Muscle of arm (tissue), 12 donors: Measurements from ENCODE around the gene PPT1. TPM values are rescaled to one million over a fixed set of nuclear protein-coding genes. Genes with fewer than 3 reads are reported as not detected.
"Not testable (repeated sequence)": the region's sequence is repeated elsewhere in the genome, so short reads cannot be mapped to it uniquely, and the experiment has no call there.

Experiments
- DNase-seq: peaks from one replicate; pipeline ENCODE4 v3.0.0-alpha.2; 2013
- polyA plus RNA-seq, 12 donors: library from polyadenylated mRNA; unstranded; fragments of 120-200 nt; gene quantifications; one replicate each; pipeline ENCODE4 v1.2.1, GENCODE V29; 2013; ENCODE audit not compliant: insufficient read length in 12 of 12

PPT1 gene
- polyA plus RNA-seq, 12 donors: 35.8 to 72.2 (median 46.1) TPM; not detected in 1

- no peak for DNase-seq
Measured at GRCh38 chr1:40095806-40096205, 1.2 kb downstream of the PPT1 start.

DNA sequence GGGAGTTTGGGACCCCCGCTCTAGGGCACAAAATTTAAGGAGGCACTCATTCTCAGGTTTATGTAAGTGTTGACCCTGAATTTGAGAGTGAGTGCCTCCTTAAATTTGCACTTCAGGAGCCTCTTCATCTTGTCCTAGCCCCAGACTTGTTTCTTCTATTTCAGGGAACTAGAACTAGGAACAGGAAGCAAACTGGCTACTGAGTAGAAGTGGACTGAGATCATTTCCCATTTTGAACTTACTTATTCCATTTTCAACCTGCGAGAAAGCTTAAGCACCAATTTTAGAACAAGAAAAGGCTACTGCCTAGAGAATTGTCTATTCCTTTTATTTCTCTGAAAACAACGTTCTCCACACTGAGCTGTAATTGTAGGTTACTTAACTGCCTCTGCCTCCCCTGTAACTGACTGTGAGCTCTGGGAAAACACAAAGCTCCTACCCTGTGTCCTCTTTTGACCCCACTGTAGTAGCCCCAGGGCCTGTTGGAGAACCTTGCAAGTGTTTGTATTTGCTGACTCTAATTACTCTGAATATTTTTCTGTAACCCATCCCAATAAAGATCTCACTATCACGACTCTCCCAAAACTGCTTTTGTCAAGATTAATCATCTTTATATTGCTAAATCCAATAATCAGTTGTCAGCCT is 2.5 kb downstream of the PPT1 start:
- no peak for DNase-seq

- no peak for DNase-seq
Measured at GRCh38 chr1:40092706-40093639, 4.1 kb downstream of the PPT1 start.

DNA sequence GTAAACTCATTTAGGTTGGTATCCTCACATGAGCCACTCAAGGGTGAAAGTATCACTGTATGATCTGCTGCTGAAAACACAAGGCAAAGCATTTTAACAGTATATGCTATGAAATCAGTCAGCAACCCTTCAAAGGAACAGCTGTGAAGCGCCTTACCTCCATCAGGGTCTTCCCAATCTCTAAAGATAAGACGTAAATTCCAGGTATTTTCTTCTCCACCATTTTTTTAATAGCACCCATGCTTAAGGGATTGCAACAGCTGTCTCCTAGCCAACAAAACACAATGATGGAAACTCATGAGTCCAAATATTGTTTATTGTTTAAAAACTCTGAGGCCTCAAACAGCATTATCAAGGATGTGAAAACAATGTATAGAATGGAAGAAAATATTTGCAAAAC is 4.8 kb downstream of the PPT1 start:
- no peak for DNase-seq

DNA sequence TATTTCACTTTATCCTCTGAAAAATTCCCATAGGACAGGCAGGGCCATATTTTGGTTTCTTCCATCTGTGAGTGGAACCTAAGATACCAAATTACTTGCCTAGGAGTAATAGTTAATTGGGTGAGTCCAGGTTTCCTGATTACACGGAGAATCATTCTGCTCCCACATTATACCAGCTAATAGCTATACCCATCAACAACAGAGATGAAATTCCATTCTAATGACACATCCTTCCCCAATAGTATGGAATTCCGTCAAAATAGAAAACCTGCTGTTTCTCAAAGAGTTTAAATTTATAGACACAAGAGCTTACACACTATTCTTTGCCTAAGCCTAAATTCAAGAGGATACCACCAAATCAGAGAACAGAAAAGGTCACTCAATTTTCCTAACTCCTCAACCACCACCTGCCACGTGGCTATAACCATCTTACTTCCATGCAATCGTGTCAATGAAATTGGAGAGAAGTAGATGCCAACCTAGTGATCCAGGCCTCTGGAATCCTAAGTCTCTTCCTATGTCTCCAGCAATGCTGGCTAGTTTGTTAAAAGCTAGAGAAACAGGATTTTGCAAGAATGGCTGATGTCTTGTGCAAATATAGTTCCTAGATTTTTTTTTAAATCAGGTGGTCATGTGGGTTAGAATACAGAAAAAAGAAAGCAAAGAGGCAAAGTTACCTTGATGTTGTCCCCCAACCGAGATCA is 6.2 kb downstream of the PPT1 start:
- no peak for DNase-seq

- not testable (repeated sequence) for DNase-seq
Measured at GRCh38 chr1:40084750-40085149, 12.3 kb downstream of the PPT1 start.

- DNase-seq: no peak
Measured at GRCh38 chr1:40081871-40082270, 15.2 kb downstream of the PPT1 start.

DNA sequence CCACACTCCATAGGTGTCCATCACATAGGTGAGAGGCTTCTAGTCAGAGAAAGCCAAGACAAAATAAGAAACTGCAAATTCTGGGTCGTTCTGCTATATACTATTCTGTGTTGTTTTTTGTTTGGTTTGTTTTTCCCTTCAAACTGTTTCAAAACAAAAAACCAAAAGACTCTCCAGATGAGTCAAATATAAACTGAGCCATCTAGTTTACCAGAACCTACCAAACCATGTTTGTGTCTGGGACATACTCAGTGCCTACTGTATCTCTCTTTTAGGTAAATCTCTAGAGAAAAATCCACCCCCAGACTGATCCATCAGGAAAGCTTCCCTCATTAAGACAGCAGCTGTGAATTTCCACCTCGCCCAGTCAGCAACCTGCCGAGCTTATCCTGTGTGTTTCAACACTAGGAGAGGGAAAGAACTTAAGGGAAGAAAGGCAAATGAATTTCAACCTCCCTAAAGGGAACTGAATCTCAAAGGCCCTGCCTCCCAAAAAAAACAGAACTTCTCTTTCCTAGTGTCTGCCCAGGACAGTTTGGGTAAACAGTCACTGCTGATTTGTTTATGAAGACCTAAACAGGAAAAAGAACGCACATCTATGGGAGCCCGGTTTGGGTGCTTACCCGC is 17.2 kb downstream of the PPT1 start:
- DNase-seq: no peak

DNA sequence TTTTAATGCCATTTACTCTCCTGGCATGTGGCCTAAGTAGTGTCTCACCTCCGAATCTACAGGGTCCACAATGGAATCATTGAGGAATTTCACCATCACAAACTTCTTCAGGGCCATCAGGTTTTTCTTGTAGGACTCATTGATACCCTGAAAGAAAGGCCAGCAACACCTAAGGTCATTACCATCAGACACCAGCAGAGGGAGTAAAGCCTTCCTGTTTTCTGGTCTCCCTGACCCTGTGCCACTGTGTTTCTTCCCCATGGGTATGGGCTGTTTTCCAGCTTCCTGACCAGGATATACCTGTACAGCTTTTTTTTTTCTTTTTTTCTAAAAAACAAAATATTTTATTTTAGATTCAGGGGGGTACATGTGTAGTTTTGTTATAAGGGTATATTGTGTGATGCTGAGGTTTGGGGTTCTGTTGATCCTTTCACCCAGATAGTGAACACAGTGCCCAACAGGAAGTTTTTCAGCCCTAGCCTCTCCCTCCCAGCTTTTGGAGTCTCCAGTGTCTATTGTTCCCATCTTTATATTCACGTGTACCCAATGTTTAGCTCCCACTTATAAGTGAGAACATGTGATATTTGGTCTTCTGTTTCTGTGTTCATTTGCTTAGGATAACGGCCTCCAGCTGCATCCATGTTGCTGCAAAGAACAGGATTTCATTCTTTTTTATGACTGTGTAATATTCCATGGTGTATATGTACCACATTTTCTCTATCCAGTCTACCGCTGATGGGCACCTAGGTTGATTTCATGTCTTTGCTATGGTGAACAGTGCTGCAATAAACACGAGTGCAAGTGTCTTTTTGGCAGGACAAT is 18.3 kb downstream of the PPT1 start:
- no peak for DNase-seq

DNA sequence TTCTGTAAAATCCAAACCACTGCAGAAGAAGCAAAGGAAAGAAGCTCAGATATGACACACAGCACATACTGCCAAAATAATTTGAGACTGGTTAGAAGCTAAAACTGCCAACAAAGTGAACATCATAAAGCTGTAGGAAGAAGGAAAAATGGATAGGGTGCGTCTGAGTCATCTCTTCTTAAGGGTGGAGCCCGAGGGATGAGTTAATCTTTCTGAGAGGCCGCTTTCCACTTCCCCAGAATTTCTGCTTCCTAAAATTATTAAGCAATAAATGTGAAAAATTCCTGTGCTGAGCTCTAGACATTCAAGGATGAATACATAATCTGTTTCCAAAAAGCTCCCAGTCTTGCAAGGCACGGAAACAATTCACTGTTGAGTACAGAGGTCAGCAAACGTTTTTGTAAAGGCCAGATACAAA is 20.1 kb downstream of the PPT1 start:
- no peak for DNase-seq

DNA sequence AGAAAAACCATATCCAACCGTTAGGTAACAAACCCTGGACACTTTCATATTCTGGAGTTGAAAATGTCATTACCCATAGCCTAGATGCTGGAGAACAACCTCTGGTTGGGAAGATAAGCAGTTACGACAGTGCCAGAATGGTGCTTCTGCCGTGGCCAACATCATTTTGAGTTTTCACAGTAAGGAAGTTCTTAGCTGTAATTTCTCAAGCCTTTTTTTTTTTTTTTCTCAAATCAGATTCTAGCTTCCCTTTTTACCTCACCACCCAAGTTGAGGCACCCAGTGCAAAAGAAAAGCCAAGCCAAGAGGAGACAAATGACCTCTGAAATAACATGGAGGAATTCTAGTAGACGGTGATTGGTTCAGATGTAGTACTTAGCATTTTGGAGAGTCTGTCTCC is 21.8 kb downstream of the PPT1 start:
- no peak for DNase-seq

DNA sequence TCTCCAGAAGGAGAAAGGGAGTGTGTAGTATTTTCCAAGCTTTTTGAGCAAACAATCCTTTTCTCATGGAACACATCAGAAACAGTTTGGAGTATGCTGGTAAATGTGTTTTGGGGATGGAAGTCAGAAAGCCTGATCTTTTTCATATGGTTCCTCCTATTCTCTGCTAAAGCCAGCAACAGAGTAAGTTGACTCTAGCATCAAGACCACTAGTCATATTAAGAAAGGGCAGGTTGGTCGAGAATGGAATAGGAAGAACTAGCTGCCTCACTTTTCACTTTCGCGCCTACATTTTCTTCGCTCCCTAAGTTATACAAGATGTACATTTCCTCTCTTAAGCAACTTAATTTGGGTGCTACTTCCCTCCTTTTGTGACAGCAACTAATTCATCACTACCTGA is 24.0 kb downstream of the PPT1 start:
- no peak for DNase-seq

DNA sequence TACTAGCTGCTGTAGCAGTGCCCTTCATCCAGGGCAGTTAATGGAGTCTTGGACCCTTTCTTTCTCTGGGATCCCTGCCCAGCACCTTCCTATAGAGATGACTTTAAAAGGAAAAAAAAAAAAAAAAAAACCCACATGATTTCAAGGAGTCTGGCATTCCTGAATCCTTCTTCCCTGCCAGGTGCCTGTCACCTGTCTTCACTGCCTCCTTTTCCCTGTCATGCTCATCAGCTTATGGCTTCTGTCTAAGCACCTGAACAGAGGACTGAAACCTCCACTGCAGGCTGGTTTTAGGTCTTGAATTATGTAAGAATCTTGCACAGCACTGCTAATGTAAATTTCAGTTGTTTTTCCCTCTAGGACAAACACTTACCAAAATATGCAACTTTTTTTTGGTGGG is 24.9 kb downstream of the PPT1 start:
- DNase-seq: no peak

GRCh38 chr1:40067851-40068250 is 29.2 kb downstream of the PPT1 start:
- DNase-seq: no peak

DNA sequence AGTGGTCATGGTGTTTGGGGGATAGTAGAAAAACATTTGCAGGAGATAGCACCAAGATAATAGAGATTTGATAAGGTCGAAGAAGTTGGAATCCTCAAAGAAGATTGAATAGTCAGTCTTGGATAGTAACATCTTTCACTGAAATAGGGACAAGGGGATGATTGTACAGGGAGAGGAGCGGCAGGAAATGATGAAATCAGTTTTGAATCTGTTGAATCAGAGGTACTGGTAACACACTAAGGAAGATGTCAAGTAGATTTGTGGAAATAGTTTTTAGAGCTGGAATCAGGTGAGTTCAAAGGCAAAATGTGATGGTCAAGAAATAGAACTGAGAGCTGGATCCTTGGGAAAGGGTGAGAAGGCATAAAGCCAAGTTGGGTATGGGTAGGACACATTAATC is 30.0 kb downstream of the PPT1 start:
- DNase-seq: no peak

GRCh38 chr1:40064797-40065499 is 32.1 kb downstream of the PPT1 start:
- DNase-seq: no peak

- no peak for DNase-seq
Measured at GRCh38 chr1:40059960-40060750, 36.9 kb downstream of the PPT1 start.

- no peak for DNase-seq
Measured at GRCh38 chr1:40059338-40059959, 37.6 kb downstream of the PPT1 start.
